GM19351 (cell line): ENCODE measurements around the gene SCN4B.

ENCODE experiments used
- ATAC-seq: cut with Tn5 transposase; IDR thresholded peaks from one replicate; pipeline ENCODE4 v1.9.1; 2021; ENCODE audit warnings: mild to moderate bottlenecking, moderate library complexity; ENCODE audit not compliant: unreplicated experiment

Gene SCN4B

DNA sequence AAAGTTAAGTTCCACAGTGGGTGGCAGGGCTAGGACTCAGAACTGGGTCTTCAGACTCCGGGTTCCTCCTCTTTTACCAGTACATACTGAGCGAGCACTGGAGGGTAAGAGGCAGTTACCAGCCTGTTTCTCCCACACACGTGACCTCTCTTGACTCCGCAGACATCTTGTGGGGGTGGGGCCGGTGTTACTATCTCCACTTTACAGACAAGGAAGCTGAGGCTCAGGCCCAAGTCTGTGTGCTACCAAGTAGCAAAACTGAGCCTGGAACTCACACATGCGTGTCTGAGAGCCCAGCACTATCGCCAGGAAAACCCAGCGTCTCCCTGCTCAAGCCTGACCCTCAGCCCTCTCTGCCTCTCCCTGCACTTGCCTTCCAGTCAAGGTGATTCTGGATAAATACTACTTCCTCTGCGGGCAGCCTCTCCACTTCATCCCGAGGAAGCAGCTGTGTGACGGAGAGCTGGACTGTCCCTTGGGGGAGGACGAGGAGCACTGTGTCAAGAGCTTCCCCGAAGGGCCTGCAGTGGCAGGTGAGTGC, 49.8 kb downstream of the SCN4B start:
- no peak for ATAC-seq

GRCh38 chr11:118100691-118101232, 51.9 kb downstream of the SCN4B start:
- no peak for ATAC-seq

- no peak for ATAC-seq
These were observed 52.6 kb downstream of the SCN4B start for GRCh38 chr11:118099838-118100556.

DNA sequence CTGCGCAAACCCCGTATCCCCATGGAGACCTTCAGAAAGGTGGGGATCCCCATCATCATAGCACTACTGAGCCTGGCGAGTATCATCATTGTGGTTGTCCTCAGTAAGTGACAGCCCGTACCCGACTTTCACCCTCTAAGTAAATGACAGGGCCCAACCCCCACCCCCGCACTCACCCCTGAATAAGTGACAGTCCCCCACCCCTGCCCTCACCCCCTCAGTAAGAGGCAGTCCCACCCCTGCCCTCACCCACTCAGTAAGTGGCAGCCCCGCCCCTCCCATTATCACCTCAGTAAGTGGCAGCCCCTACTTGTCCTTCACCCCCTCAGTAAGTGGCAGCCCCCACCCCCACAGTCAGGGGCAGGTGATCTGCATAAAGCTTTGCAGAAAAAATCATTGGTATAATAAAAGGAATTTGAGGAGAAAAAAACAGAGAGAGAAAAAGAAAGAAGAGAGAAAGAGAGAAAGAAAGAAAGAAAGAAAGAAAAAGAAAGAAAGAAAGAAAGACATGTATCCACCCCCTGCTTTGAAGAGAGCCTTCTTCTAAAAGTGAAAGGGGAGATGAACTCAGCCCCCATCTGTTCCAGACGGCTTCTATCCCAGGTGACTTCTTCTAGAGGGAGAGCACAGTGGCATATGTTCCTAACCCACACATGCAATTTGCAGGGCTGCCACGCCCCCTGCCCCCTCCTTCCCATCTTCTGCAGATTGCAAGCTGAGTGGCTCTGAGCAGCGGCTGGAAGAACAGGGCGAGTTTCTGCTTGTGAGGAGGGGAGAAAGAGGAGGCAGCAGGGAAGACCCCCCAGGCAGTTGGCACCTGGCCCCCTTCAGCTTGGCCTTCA, 53.4 kb downstream of the SCN4B start:
- no peak for ATAC-seq

GRCh38 chr11:118095967-118096367, 56.7 kb downstream of the SCN4B start:
- ATAC-seq: no peak

DNA sequence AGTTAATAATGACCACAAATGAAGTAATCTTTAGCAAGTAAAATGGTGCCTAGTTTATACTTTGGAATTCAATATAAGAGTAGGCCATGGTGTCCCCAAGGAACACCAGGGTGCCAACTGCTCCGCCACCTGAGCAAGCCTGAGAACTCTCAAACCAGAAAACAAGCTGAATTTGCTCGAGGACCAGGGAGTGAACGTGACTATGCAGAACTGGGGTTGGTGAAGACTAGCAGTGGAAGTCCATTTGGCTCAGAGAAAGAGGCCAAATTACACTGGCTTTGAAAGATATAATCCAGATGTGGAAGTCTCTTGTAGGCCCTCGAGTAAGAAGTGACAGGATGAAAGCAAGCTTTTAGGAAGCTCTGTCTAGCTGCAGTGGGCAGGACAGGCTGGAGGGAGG, 57.1 kb downstream of the SCN4B start:
- no peak for ATAC-seq

- no peak for ATAC-seq
These were observed 59.6 kb downstream of the SCN4B start for GRCh38 chr11:118092907-118093571.

DNA sequence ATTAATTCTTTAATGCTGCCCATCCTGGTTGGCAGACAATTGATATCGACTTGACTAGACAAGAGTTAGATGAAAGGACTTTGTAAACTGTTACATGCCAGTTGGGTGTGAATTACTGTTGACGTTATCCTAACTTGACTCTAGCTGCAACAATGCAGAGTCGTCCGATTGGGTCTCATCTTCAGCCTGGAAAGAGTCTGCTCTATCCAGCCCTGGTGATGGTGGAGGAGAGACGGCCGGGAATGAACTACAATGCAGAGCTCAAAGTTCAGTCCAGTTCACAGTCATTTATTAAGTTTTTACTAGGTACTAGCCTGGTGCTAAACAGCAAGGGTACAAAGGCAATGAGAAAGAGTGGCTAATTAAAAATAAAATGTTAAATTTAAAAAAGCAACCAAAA, 60.9 kb downstream of the SCN4B start:
- no peak for ATAC-seq

- ATAC-seq: no peak
These were observed 62.0 kb downstream of the SCN4B start for GRCh38 chr11:118090545-118091162.

DNA sequence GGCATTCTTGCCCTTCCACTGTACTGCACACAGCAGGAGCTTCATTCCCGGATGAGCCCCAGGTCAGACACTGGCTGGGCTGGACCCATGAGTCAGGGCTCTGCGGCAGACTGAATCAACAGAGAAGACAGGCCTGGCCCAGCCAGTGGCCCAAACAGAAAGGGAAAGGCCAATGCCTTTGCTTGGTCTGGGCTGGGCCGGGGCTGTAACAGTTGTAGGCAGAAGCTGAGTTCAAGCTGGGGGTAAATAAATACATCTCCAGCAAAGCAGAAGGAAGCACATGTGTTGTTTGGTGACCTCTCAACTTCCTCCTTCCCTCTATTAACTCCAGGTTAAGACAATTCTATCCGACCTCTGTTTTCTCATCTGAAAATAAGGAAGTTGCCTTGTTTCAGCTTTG, 64.1 kb downstream of the SCN4B start:
- ATAC-seq: no peak

DNA sequence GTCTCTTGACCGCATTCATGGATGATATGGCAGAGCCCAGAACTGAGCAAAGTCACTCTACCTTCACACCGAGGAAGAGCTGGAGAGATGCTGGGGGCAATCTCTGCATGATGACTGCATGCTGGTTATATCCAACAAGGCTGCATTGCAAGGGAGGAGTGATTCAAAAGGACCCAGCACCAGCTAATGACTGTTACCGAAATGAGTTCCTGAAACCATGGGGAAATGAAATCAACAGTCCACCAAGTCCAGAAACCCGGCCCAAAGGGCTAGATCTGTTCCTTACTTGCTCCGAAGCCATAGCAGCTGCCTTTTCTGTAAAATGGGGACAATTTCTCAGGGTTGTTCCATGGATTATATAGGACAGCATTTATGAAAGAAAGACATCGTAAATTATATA, 64.7 kb downstream of the SCN4B start:
- ATAC-seq: no peak

DNA sequence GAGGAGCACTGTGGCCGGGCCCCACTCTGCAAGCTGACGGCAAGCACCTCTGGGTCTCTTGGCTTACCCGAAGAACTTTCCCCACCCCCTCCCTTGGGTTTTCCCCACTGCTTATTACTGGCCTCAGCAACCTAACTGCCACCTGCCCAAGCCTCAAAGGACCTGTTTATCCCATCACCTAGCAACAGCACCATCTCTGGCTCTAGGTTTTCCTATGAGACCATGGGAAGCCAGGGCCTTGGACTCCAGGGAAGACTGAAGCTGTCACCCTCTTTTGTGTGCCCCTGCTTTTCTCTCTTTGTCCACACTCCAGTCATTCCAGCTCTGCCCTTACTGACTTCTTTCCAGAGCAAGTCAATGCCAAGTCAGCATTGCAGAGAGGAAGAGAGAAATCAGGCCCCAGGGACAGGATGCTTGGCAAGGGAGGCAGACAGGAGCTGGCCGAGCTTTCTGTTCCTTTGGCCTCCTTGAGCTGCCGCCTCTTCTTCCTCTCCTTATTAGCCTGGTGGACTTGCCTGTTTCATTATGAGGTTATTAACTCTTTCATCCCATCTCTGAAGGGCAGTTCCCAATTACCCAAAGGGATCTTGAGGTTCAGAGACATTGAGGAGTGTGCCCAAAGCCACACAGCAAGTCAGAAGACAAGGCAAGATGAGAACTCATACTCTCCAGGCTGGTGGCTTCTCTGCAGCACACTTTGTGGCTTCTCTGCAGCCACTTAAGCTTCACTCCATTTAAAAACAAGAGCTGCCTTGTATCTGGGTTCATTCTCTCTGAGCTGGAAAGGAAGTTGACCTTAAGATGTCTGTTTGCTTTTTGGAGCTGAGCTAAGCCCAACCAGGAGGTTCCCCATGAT, 65.5 kb downstream of the SCN4B start, which contains the start of gene SMIM35:
Gene SMIM35 (minus strand): TSS at position 51 of the 856 bp plus-strand sequence. CDS start 206 bp downstream, outside the sequence.
- ATAC-seq: no peak

DNA sequence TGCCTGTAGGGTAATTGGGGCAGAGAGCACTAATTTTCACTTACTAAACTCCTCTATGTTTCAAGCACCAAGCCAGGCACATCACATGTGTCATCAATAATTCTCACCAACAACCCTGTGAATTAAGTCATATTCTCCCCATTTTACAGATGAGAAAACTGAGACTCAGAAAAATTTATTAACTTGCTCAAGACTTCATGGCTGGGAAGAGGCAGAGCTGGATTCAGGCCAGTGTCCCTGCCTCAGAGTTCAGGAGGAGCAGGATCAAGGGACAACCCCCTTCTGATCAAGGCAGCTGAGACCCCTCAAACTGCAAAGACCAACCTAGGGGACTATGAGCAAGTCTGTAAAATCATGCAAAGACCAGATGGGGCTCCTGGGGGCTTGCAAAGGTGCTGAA, 68.0 kb downstream of the SCN4B start:
- no peak for ATAC-seq

DNA sequence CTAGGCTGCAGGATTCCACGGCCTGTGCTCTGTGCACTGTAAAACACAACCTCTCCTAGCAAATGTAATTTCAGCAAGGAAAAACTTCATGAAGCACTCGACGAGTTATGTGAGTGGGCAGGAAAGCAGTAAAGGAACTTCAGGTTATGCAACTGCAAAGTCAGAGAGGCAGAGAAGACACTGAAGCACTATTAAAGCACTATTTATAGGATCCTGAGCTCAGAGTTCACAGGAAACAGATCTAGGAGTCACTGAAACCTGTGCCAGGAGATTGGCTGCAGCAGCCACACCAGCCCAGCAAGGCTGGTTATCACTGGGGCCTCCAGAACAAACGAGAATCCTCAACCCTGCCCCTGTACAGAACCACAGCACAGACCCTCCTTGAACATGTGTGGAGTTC, 68.4 kb downstream of the SCN4B start:
- no peak for ATAC-seq
